ENCODE data around the gene UBE2J2.

- TF ChIP-seq POLR2A (IDR thresholded peaks at IDR 0.05), result peak in 1 of 2 donors; percentile 40
- TF ChIP-seq, protein P1, sequence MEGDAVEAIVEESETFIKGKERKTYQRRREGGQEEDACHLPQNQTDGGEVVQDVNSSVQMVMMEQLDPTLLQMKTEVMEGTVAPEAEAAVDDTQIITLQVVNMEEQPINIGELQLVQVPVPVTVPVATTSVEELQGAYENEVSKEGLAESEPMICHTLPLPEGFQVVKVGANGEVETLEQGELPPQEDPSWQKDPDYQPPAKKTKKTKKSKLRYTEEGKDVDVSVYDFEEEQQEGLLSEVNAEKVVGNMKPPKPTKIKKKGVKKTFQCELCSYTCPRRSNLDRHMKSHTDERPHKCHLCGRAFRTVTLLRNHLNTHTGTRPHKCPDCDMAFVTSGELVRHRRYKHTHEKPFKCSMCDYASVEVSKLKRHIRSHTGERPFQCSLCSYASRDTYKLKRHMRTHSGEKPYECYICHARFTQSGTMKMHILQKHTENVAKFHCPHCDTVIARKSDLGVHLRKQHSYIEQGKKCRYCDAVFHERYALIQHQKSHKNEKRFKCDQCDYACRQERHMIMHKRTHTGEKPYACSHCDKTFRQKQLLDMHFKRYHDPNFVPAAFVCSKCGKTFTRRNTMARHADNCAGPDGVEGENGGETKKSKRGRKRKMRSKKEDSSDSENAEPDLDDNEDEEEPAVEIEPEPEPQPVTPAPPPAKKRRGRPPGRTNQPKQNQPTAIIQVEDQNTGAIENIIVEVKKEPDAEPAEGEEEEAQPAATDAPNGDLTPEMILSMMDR (IDR thresholded peaks at IDR 0.05), result no peak
Observed at GRCh38 chr1:1307261-1307922, 33.7 kb upstream of the UBE2J2 start.
